Liver (tissue), 9 donors: ENCODE measurements around the gene CDH13. TPM values are rescaled to one million over a fixed set of nuclear protein-coding genes. Genes with fewer than 3 reads are reported as not detected.

ENCODE experiments used
- DNase-seq: peaks from one replicate; pipeline ENCODE4 v3.0.0-alpha.2; 2017; ENCODE audit warnings: low spot score
- H3K27ac ChIP-seq, 2 donors: one replicate each; pipeline ENCODE4 v1.7.0; 2013; ENCODE audit warnings: inconsistent platforms in 2 of 2, low read length in 2 of 2, control low read depth in 1 of 2, low read depth in 1 of 2, mild to moderate bottlenecking in 1 of 2
- H3K27me3 ChIP-seq, 4 donors: one replicate each; pipeline versions ENCODE4 v1.6.1 to v1.7.0; 2013; ENCODE audit warnings: low read length in 3 of 4, inconsistent platforms in 1 of 4, mild to moderate bottlenecking in 1 of 4, moderate library complexity in 1 of 4; ENCODE audit not compliant: control insufficient read depth in 4 of 4, insufficient read depth in 4 of 4
- H3K36me3 ChIP-seq, 4 donors: one replicate each; pipeline versions ENCODE4 v1.6.1 to v1.7.0; 2013; ENCODE audit warnings: low read length in 3 of 4, mild to moderate bottlenecking in 3 of 4, low read depth in 1 of 4, moderate library complexity in 1 of 4; ENCODE audit not compliant: control insufficient read depth in 4 of 4, insufficient read depth in 3 of 4
- H3K4me1 ChIP-seq, 4 donors: one replicate each; pipeline versions ENCODE4 v1.6.1 to v1.7.0; 2013; ENCODE audit warnings: low read length in 3 of 4, mild to moderate bottlenecking in 3 of 4, moderate library complexity in 1 of 4; ENCODE audit not compliant: control insufficient read depth in 4 of 4, insufficient read depth in 4 of 4
- H3K4me3 ChIP-seq, 3 donors: one replicate each; pipeline versions ENCODE4 v1.6.1 to v1.7.0; 2013; ENCODE audit warnings: low read length in 3 of 3, control low read depth in 1 of 3, low read depth in 1 of 3, mild to moderate bottlenecking in 1 of 3
- H3K9ac ChIP-seq, 2 donors: one replicate each; pipeline ENCODE4 v1.7.0; 2013; ENCODE audit warnings: low read length in 2 of 2, mild to moderate bottlenecking in 2 of 2, moderate library complexity in 2 of 2, control low read depth in 1 of 2, low read depth in 1 of 2
- H3K9me3 ChIP-seq, 4 donors: one replicate each; pipeline versions ENCODE4 v1.6.1 to v1.7.0; 2013; ENCODE audit warnings: low read length in 3 of 4; ENCODE audit not compliant: control insufficient read depth in 4 of 4
- EGR1 ChIP-seq, 2 donors: IDR thresholded peaks; 2 replicates each; pipeline ENCODE4 v1.6.1; 2016 to 2018; ENCODE audit warnings: antibody characterized with exemption in 2 of 2, low read depth in 2 of 2
- FOXA1 ChIP-seq: IDR thresholded peaks from 2 replicates; pipeline ENCODE4 v1.6.1; 2016; ENCODE audit warnings: antibody characterized with exemption
- FOXA2 ChIP-seq: IDR thresholded peaks from 2 replicates; pipeline ENCODE4 v1.6.1; 2016; ENCODE audit warnings: antibody characterized with exemption
- HNF4G ChIP-seq: IDR thresholded peaks from 2 replicates; pipeline ENCODE4 v1.6.1; 2016; ENCODE audit warnings: antibody characterized with exemption
- JUND ChIP-seq, 2 donors: IDR thresholded peaks; 2 replicates each; pipeline ENCODE4 v1.6.1; 2016; ENCODE audit warnings: antibody characterized with exemption in 2 of 2
- RAD21 ChIP-seq, 2 donors: IDR thresholded peaks; 2 replicates each; pipeline ENCODE4 v1.6.1; 2016; ENCODE audit warnings: antibody characterized with exemption in 2 of 2, mild to moderate bottlenecking in 2 of 2
- REST ChIP-seq: IDR thresholded peaks from 2 replicates; pipeline ENCODE4 v1.6.1; 2016; ENCODE audit warnings: antibody characterized with exemption, mild to moderate bottlenecking
- RXRA ChIP-seq, 2 donors: IDR thresholded peaks; 2 replicates each; pipeline ENCODE4 v1.6.1; 2017 to 2018; ENCODE audit warnings: antibody characterized with exemption in 2 of 2, mild to moderate bottlenecking in 1 of 2
- SP1 ChIP-seq: IDR thresholded peaks from 2 replicates; pipeline ENCODE4 v1.6.1; 2018; ENCODE audit warnings: antibody characterized with exemption, mild to moderate bottlenecking
- TAF1 ChIP-seq: conservative IDR thresholded peaks from 2 replicates; pipeline ENCODE4 v1.6.1; 2016; ENCODE audit warnings: antibody characterized with exemption, mild to moderate bottlenecking
- ZBTB33 ChIP-seq: IDR thresholded peaks from 2 replicates; pipeline ENCODE4 v1.6.1; 2016; ENCODE audit warnings: antibody characterized with exemption
- WGBS: extraction: QIAGEN DNeasy Blood & Tissue Kit; methylation state at CpG from one replicate; pipeline ENCODE4 v1.1.7; 2013; 5-methylcytosine and 5-hydroxymethylcytosine counted together
- polyA plus RNA-seq, 2 donors: library from polyadenylated mRNA; stranded (reverse) in 1 of 2; unstranded in 1 of 2; fragments of 200-250 nt in 1 of 2; fragments of >200 nt in 1 of 2; fragmentation: Nextera tagmentation in 1 of 2; extraction: Ambion mirVana in 1 of 2; gene quantifications; one replicate each; pipeline versions ENCODE4 v1.2.1 to v1.2.3, GENCODE V29; 2013 to 2015
- total RNA-seq, 2 donors: library from RNA; depleted of rRNA; stranded (reverse); fragments of >200 nt; gene quantifications; one replicate each; pipeline ENCODE4 v1.2.3, GENCODE V29; 2014
- TF ChIP-seq, protein P1 (sequence below): fragments of 150-350 bp; IDR thresholded peaks from 2 replicates; pipeline ENCODE4 v1.5.1; 2017; ENCODE audit warnings: improper control_type of control experiment, low read depth, low read length; ENCODE audit not compliant: missing input control
- TF ChIP-seq, protein P2 (sequence below): IDR thresholded peaks from 2 replicates; pipeline ENCODE4 v1.6.1; 2016; ENCODE audit warnings: antibody characterized with exemption
- donor health status: healthy.
- donor health status: healthy.
- donor health status: healthy.
- donor health status: healthy.
- donor health status: healthy.

The CDH13 gene
- total and polyA plus RNA-seq, 4 donors: 0.21 to 1.5 (median 0.58) TPM

GRCh38 chr16:83732536-83732935 is 1105.8 kb downstream of the CDH13 start:
- TF ChIP-seq RXRA (IDR thresholded peaks at IDR 0.05) (no peak), RAD21 (IDR thresholded peaks at IDR 0.05) (no peak), REST (no peak), EGR1 (IDR thresholded peaks at IDR 0.05; ENCODE audit: low read depth in 2 of 2) (no peak), JUND (IDR thresholded peaks at IDR 0.05) (no peak), FOXA2 (no peak), FOXA1 (no peak)
- TF ChIP-seq, protein P1, sequence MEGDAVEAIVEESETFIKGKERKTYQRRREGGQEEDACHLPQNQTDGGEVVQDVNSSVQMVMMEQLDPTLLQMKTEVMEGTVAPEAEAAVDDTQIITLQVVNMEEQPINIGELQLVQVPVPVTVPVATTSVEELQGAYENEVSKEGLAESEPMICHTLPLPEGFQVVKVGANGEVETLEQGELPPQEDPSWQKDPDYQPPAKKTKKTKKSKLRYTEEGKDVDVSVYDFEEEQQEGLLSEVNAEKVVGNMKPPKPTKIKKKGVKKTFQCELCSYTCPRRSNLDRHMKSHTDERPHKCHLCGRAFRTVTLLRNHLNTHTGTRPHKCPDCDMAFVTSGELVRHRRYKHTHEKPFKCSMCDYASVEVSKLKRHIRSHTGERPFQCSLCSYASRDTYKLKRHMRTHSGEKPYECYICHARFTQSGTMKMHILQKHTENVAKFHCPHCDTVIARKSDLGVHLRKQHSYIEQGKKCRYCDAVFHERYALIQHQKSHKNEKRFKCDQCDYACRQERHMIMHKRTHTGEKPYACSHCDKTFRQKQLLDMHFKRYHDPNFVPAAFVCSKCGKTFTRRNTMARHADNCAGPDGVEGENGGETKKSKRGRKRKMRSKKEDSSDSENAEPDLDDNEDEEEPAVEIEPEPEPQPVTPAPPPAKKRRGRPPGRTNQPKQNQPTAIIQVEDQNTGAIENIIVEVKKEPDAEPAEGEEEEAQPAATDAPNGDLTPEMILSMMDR: no peak
- TF ChIP-seq, protein P2, sequence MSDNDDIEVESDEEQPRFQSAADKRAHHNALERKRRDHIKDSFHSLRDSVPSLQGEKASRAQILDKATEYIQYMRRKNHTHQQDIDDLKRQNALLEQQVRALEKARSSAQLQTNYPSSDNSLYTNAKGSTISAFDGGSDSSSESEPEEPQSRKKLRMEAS: no peak
- H3K4me3 ChIP-seq: no peak overlapping the region
- no peaks in the 10 kb centered on the region for H3K4me1 ChIP-seq
- WGBS: 79% methylated on average over 2 of the region's 2 CpGs
- H3K27ac ChIP-seq: no peak overlapping the region
- DNase-seq: no peak
- H3K36me3 ChIP-seq: no peaks in the 10 kb centered on the region
- H3K27me3 ChIP-seq: no peaks in the 10 kb centered on the region
- peaks cover 0 to 12% (median 4%) of the 10 kb centered on the region in 4 donors for H3K9me3 ChIP-seq
- no peak overlapping the region for H3K9ac ChIP-seq

DNA sequence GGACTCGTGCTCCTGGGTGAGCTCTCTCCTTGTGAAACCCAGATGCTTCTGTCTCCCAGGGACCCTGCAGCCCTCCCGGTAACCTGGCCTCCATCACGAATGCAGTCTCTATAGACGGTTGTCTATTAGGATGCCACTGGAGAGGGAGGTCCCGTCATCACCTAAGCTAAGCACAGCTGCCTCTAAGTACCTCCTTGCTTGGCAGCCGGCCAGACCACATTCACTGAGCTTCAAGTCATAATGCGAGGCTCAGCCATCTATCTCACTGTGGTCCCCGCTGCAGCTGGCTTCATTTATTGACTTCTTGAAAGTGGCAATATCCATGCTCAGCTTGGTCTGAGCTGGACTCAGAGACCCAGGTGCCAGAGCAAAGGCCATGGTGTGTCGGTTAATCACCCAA is 1106.5 kb downstream of the CDH13 start:
- no peak for TF ChIP-seq EGR1 (IDR thresholded peaks at IDR 0.05; ENCODE audit: low read depth in 2 of 2)
- TF ChIP-seq, protein P2: no peak
- TF ChIP-seq ZBTB33: no peak
- TF ChIP-seq FOXA1: no peak
- TF ChIP-seq TAF1: no peak
- no peak for TF ChIP-seq SP1
- no peak for TF ChIP-seq HNF4G
- no peak for TF ChIP-seq REST
- TF ChIP-seq, protein P1: no peak
- no peak overlapping the region for H3K27ac ChIP-seq

More for the DNA sequence above, 1106.5 kb downstream of the CDH13 start:
- Histone ChIP-seq H3K4me3 (no peak overlapping the region), H3K36me3 (no peaks in the 10 kb centered on the region), H3K4me1 (no peaks in the 10 kb centered on the region), H3K9ac (no peak overlapping the region), H3K27me3 (no peaks in the 10 kb centered on the region), H3K9me3 (peaks cover 0 to 12% (median 4%) of the 10 kb centered on the region in 4 donors)
- no peak for DNase-seq
- 78% methylated on average over 9 of the region's 9 CpGs for WGBS
